GM19463 (cell line): ENCODE data around the gene RIPOR2.

Experiments used
- ATAC-seq: cut with Tn5 transposase; IDR thresholded peaks from one replicate; pipeline ENCODE4 v1.9.1; 2021; ENCODE audit warnings: mild to moderate bottlenecking, moderate library complexity; ENCODE audit not compliant: unreplicated experiment

RIPOR2 gene

GRCh38 chr6:24824142-24824938 is 111.4 kb downstream of the RIPOR2 start:
- ATAC-seq: no peak

GRCh38 chr6:24823185-24823584 is 112.6 kb downstream of the RIPOR2 start:
- no peak for ATAC-seq

GRCh38 chr6:24822696-24823095 is 113.1 kb downstream of the RIPOR2 start:
- no peak for ATAC-seq

- no peak for ATAC-seq
Observed at GRCh38 chr6:24821860-24822444, 113.8 kb downstream of the RIPOR2 start.

DNA sequence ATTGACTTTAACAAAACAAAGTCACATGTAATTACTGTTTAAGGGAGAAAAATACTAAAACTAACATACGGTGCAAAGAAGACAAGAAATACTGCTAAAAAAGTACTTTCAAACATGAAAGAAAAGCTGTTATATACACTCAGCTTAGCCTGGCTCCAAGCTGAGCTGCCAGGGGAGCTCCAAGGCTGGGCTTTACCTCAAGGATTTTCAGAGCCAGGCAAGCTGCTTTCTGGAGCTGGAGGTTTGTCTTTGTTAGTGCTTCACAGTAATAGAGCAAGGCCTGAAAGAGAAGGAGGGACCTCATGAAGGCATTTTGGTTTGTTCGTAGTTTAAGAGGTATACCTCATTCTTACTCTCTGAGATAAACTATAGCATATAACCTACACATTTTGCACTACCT is 117.4 kb downstream of the RIPOR2 start:
- no peak for ATAC-seq

GRCh38 chr6:24809728-24810127 is 126.0 kb downstream of the RIPOR2 start:
- ATAC-seq: no peak

- no peak for ATAC-seq
Observed at GRCh38 chr6:24807584-24807983, 128.2 kb downstream of the RIPOR2 start.

DNA sequence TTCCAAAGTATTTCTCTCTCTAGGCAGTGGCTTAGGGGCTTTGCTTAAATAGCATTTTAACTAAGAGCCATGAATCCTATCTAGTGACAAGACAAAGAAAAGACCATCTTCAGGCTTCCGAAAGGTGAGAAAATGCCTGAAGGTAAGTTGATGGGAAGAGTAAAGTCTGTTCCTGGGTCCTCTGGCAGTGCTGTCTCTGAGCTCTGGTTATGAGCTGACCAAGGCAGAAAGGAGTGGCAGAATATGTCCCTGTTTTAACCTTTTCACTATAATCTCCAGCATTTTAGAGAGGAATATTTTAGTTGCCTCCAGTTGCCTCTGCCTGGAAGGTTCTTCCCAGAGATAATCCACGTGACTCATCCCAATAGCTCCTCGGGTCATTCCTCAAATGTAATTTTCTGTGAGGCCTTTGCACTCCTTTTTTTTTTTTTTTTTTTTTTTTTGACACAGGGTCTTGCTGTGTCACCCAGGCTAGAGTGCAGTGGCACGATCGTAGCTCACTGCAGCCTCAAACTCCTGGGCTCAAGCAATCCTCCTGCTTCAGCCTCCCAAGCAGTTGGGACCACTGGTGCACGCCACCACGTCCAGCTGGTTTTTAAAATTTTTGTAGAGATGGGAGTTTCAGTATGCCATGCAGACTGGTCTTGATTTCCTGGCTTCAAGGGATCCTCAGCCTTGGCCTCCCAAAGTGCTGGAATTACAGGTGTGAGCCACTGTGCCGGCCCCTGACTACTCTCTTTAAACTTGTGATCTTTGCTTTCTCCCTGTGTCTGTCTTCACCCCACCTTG is 133.3 kb downstream of the RIPOR2 start:
- no peak for ATAC-seq

GRCh38 chr6:24799541-24799915 is 136.2 kb downstream of the RIPOR2 start:
- no peak for ATAC-seq

GRCh38 chr6:24798740-24799540 is 136.8 kb downstream of the RIPOR2 start, which contains the start of gene ARMH2:
TSS of gene ARMH2 (minus strand) at chr6:24798917. CDS start at chr6:24798857, 60 bp downstream.
- ATAC-seq: no peak

DNA sequence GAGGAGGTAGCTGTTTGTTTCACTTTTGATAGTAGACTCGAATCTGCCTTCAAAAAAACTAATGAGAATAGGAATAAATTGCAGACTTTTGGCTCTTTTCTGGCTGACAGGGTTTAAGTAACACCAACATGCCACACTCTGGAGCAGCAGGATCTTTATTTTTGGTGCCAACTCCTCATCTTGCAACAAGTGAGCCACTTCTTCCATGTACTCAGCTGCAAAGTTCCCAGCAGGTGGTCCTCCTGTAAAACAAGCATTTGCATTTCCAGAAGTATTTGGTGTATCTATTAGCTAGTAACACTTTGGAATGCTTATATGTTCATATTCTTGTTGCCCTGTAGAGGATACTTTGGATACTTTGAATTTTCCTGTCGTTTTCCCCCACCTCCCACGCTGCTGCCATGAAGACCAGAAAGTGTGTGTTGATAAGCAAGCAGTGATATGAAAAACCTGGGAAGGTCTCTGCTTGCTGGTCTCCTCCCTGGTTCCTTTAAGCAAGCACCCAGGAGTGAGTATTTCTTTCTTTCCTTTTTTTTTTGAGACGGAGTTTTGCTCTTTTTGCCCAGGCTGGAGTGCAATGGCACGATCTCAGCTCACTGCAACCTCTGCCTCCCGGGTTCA is 138.1 kb downstream of the RIPOR2 start:
- ATAC-seq: no peak

GRCh38 chr6:24796616-24797290 is 139.0 kb downstream of the RIPOR2 start:
- ATAC-seq: no peak

GRCh38 chr6:24795106-24795505 is 140.7 kb downstream of the RIPOR2 start:
- no peak for ATAC-seq

GRCh38 chr6:24788031-24788665 is 147.6 kb downstream of the RIPOR2 start:
- ATAC-seq: no peak

GRCh38 chr6:24780206-24780605 is 155.6 kb downstream of the RIPOR2 start:
- ATAC-seq: no peak

DNA sequence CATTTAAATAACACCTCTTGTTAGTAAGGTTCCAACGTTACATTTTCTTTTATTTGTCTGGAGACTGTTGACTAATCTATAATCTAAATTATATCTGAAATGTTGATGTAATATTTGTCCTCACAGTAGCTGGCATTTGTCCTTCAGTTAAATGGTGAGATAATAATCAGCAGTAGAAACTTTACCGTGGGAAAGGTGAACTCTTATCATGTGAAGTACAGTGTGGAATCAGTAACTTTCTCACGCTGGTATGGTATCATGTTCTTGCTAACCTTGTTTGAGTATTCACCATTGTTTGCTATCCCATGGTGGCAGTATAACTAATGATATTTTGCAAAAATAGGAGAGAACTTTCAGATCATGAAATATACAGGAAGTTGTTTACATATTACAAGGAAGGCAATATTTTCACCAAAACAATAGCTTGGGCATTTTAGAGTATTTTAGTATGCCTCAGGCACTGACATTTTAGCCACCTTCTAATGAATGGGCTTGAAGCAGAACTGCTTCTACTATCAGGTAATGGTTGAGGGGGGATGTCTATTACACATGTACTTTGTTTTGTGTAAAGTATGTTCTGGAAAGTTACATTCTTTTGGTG is 156.2 kb downstream of the RIPOR2 start:
- no peak for ATAC-seq

DNA sequence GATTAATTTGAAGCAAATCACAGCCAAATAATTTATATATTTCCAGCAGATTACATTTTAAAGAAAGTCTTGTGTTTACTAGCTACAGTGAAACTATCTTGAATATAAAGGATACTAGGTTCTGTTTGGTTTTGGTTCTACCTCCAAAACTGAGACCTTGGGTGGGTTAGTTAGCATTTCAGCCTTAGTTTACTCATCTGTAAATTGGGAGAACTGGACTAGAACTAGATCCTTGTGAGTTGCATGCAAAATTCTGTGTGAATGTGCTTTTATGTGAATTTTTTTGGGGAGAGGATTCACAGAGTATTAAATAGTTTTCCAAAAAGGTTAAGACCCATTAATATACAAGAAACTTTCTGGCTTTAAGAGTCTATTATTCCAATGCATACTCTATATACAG is 156.9 kb downstream of the RIPOR2 start:
- ATAC-seq: no peak

GRCh38 chr6:24778121-24778520 is 157.6 kb downstream of the RIPOR2 start:
- no peak for ATAC-seq

GRCh38 chr6:24777227-24777626 is 158.5 kb downstream of the RIPOR2 start:
- ATAC-seq: no peak
